Measurements from ENCODE around the gene ZDHHC14. TPM values are rescaled to one million over a fixed set of nuclear protein-coding genes. Genes with fewer than 3 reads are reported as not detected.

ZDHHC14 gene
- total and polyA plus RNA-seq, 7 donors: 2.5 to 14.6 (median 4.3) TPM

GRCh38 chr6:157708933-157709332 is 327.9 kb downstream of the ZDHHC14 start:
- DNase-seq (no peak), ATAC-seq (no peak)
- intact Hi-C loops (cut with DNase I): no loop called here
- Histone ChIP-seq H3K36me3 (ENCODE audit: insufficient read depth in 1 of 2, low read depth in 1 of 2) (no peaks in the 10 kb centered on the region), H3K4me3 (no peak overlapping the region), H3K27me3 (ENCODE audit: insufficient read depth in 3 of 3, low read length in 2 of 3) (peaks cover 0 to 1% (median 0%) of the 10 kb centered on the region in 3 donors), H3K27ac (no peak overlapping the region), H3K9me3 (no peaks in the 10 kb centered on the region), H3K4me1 (no peaks in the 10 kb centered on the region)
- TF ChIP-seq CTCF (IDR thresholded peaks at IDR 0.05): no peak
- WGBS, 3 donors: 85 to 88% (median 86%) methylated on average over 5 to 7 of the region's 7 CpGs

DNA sequence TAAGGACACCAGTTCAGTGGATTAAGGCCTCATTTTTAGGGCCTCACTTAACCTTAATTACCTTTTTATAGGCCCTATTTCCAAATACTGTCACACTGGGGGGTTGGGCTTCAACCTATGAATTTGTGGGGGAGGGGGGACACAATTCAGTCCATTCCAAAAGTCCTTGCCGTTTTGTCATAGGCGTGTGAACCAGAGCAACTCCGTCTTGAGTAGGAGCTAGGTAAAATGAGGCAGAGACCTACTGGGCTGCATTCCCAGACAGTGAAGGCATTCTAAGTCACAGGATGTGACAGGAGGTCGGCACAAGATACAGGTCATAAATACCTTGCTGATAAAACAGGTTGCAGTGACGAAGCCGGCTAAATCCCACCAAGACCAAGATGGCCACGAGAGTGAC is 328.6 kb downstream of the ZDHHC14 start:
- Histone ChIP-seq H3K27me3 (ENCODE audit: insufficient read depth in 3 of 3, low read length in 2 of 3) (peaks cover 0 to 1% (median 0%) of the 10 kb centered on the region in 3 donors), H3K36me3 (ENCODE audit: insufficient read depth in 1 of 2, low read depth in 1 of 2) (no peaks in the 10 kb centered on the region), H3K27ac (no peak overlapping the region), H3K4me1 (no peaks in the 10 kb centered on the region), H3K4me3 (no peak overlapping the region), H3K9me3 (no peaks in the 10 kb centered on the region)
- no peak for TF ChIP-seq CTCF (IDR thresholded peaks at IDR 0.05)
- WGBS, 3 donors: 73 to 79% (median 78%) methylated on average over 7 of the region's 7 CpGs
- ATAC-seq (no peak), DNase-seq (no peak)
- intact Hi-C loops (cut with DNase I): no loop called here

GRCh38 chr6:157710604-157711003 is 329.6 kb downstream of the ZDHHC14 start:
- ATAC-seq (peak in 2 of 4 donors; percentile 42 to 55), DNase-seq (no peak)
- Histone ChIP-seq H3K9me3 (no peaks in the 10 kb centered on the region), H3K4me1 (no peaks in the 10 kb centered on the region), H3K27me3 (ENCODE audit: insufficient read depth in 3 of 3, low read length in 2 of 3) (peaks cover 0 to 1% (median 0%) of the 10 kb centered on the region in 3 donors), H3K36me3 (ENCODE audit: insufficient read depth in 1 of 2, low read depth in 1 of 2) (no peaks in the 10 kb centered on the region), H3K4me3 (no peak overlapping the region), H3K27ac (no peak overlapping the region)
- intact Hi-C loops (cut with DNase I): no loop called here
- WGBS, 3 donors: 66 to 76% (median 76%) methylated on average over 7 of the region's 7 CpGs
- no peak for TF ChIP-seq CTCF (IDR thresholded peaks at IDR 0.05)

DNA sequence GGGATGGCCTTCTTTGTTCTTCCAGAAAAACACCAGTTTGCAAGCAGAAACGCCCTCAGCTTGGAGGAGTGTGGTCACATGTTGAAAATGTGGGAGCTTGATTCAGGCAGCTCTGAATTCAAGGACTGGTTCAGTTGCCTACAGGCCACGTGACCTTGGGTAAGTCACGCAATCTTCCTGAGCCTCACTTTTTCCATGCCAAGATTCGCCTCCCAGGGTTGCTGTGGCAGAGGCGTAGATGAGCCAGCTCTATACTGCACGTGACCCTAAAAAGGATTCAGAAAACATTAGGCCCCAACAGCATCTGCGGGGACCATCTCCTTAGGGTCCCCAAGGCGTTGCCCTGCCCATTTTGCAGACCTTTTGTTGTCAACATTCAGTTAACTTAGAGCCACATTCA is 330.1 kb downstream of the ZDHHC14 start:
- ATAC-seq: no peak
- Histone ChIP-seq H3K4me3 (no peak overlapping the region), H3K9me3 (no peaks in the 10 kb centered on the region), H3K27me3 (ENCODE audit: insufficient read depth in 3 of 3, low read length in 2 of 3) (peaks cover 0 to 1% (median 0%) of the 10 kb centered on the region in 3 donors), H3K27ac (no peak overlapping the region), H3K4me1 (no peaks in the 10 kb centered on the region), H3K36me3 (ENCODE audit: insufficient read depth in 1 of 2, low read depth in 1 of 2) (no peaks in the 10 kb centered on the region)
- 95% methylated on average over 8 of the region's 8 CpGs for WGBS, 3 donors
- intact Hi-C loops (cut with DNase I): no loop called here
- DNase-seq: no peak
- TF ChIP-seq CTCF (IDR thresholded peaks at IDR 0.05): no peak

DNA sequence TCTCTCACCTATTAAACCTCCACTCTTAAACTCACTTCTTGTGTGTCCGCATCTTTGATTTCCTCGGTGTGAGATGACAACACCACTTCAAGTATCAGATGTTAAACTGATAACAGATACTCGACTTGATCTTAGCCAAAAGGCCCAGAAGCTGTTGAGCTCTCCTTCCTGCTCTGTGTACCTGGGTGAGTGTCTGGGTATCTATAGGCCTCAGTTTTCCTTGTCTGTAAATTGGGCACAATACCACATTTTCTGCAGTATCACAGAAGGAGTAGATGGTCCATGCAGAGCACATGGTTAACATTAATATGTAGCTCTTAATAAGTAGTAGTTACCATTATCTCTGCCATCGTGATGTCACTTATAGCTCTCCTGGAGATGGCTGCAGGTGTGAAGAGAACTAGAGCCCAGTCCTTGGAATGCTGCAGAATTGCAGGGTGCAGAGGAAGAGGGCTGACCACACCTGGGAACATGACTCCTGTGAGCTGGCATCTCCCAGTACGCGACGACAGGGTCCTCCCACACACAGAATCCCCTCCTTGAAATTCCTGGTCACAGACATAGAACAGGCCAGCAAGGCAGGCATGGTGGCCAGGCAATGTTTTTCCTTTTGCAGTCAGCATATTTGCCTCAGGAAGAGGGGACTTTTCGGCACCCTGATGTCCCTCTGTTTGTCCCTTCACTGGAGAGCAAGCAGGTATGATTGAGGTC is 331.8 kb downstream of the ZDHHC14 start:
- WGBS, 3 donors: 89 to 92% (median 92%) methylated on average over 8 of the region's 8 CpGs
- H3K4me3 ChIP-seq: no peak overlapping the region
- ATAC-seq: no peak
- no peak overlapping the region for H3K27ac ChIP-seq
- no peak for TF ChIP-seq CTCF (IDR thresholded peaks at IDR 0.05)
- intact Hi-C loops (cut with DNase I): no loop called here
- peaks cover 0 to 1% (median 0%) of the 10 kb centered on the region in 3 donors for H3K27me3 ChIP-seq (ENCODE audit: insufficient read depth in 3 of 3, low read length in 2 of 3)
- H3K9me3 ChIP-seq: no peaks in the 10 kb centered on the region
- DNase-seq: no peak
- no peaks in the 10 kb centered on the region for H3K4me1 ChIP-seq
- H3K36me3 ChIP-seq (ENCODE audit: insufficient read depth in 1 of 2, low read depth in 1 of 2): no peaks in the 10 kb centered on the region
